ENCODE measurements around the gene PHACTR1. TPM values are rescaled to one million over a fixed set of nuclear protein-coding genes. Genes with fewer than 3 reads are reported as not detected.

PHACTR1 gene
- total RNA-seq, 1 donor from 2014 or later = 85.9 TPM

- intact Hi-C loops (cut with micrococcal nuclease) = no loop called here
- DNase-seq = no peak
- TF ChIP-seq CTCF (IDR thresholded peaks at IDR 0.05; ENCODE audit: borderline replicate concordance) = no peak
- Histone ChIP-seq H3K36me3 (peaks cover 24% of the 10 kb centered on the region), H3K4me3 (no peak overlapping the region), H3K27me3 (ENCODE audit: low read depth) (no peaks in the 10 kb centered on the region), H3K9me3 (replicated peaks) (no peaks in the 10 kb centered on the region), H3K27ac (replicated peaks) (no peak overlapping the region), H3K4me1 (peaks cover 17% of the 10 kb centered on the region)
These were observed 550.6 kb downstream of the PHACTR1 start for GRCh38 chr6:13267142-13267651.

- Histone ChIP-seq H3K36me3 (peaks cover 34% of the 10 kb centered on the region), H3K9me3 (replicated peaks) (no peaks in the 10 kb centered on the region), H3K27me3 (ENCODE audit: low read depth) (no peaks in the 10 kb centered on the region), H3K4me1 (peaks cover 17% of the 10 kb centered on the region), H3K27ac (replicated peaks) (peak overlapping the region; percentile 31), H3K4me3 (no peak overlapping the region)
- DNase-seq = no peak
- intact Hi-C loops (cut with micrococcal nuclease) = no loop called here
- TF ChIP-seq CTCF (IDR thresholded peaks at IDR 0.05; ENCODE audit: borderline replicate concordance) = no peak
These were observed 552.4 kb downstream of the PHACTR1 start for GRCh38 chr6:13268913-13269518.

GRCh38 chr6:13272131-13273046 is 555.8 kb downstream of the PHACTR1 start:
- no peaks in the 10 kb centered on the region for H3K9me3 ChIP-seq (replicated peaks)
- no peak for TF ChIP-seq CTCF (IDR thresholded peaks at IDR 0.05; ENCODE audit: borderline replicate concordance)
- peaks cover 17% of the 10 kb centered on the region for H3K4me1 ChIP-seq
- intact Hi-C loops (cut with micrococcal nuclease) = no loop called here
- H3K27ac ChIP-seq (replicated peaks) = no peak overlapping the region
- peak; percentile 51 for DNase-seq
- H3K36me3 ChIP-seq = peaks cover 23% of the 10 kb centered on the region
- no peaks in the 10 kb centered on the region for H3K27me3 ChIP-seq (ENCODE audit: low read depth)
- no peak overlapping the region for H3K4me3 ChIP-seq

- intact Hi-C loops (cut with micrococcal nuclease) = no loop called here
- no peak overlapping the region for H3K4me3 ChIP-seq
- H3K4me1 ChIP-seq = peaks cover 13% of the 10 kb centered on the region
- peaks cover 32% of the 10 kb centered on the region for H3K36me3 ChIP-seq
- H3K27ac ChIP-seq (replicated peaks) = no peak overlapping the region
- DNase-seq = no peak
- H3K9me3 ChIP-seq (replicated peaks) = no peaks in the 10 kb centered on the region
- no peak for TF ChIP-seq CTCF (IDR thresholded peaks at IDR 0.05; ENCODE audit: borderline replicate concordance)
- H3K27me3 ChIP-seq (ENCODE audit: low read depth) = no peaks in the 10 kb centered on the region
These were observed 556.8 kb downstream of the PHACTR1 start for GRCh38 chr6:13273202-13273930.

- H3K4me1 ChIP-seq = peaks cover 7% of the 10 kb centered on the region
- no peak for TF ChIP-seq CTCF (IDR thresholded peaks at IDR 0.05; ENCODE audit: borderline replicate concordance)
- no peaks in the 10 kb centered on the region for H3K27me3 ChIP-seq (ENCODE audit: low read depth)
- H3K36me3 ChIP-seq = peaks cover 32% of the 10 kb centered on the region
- no peaks in the 10 kb centered on the region for H3K9me3 ChIP-seq (replicated peaks)
- intact Hi-C loops (cut with micrococcal nuclease) = no loop called here
- no peak for DNase-seq
- no peak overlapping the region for H3K4me3 ChIP-seq
- no peak overlapping the region for H3K27ac ChIP-seq (replicated peaks)
These were observed 557.6 kb downstream of the PHACTR1 start for GRCh38 chr6:13273931-13274706.

All from left ventricle myocardium inferior (tissue), 1 donor.